Effector CD8-positive, alpha-beta T cell (primary cell): ENCODE measurements around the gene DNAJB8.

Source experiments
- DNase-seq: peaks from one replicate; lab custom pipeline; 2025; lab: John Stamatoyannopoulos, UW

DNAJB8 gene

DNA sequence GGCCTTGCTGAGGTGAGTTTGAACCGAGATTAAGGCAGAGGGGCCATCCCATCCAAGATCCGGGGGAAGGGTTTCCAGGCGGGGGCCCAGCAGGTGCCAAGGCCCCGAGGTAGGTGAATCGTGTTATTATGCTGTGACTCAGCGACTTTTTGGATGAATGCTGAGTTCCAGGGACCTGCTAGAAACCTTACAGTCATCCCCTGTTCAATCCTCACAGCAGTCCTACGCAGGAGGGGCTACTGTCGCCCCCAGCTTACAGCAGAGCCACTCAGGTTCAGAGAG lies 40.9 kb downstream of the DNAJB8 start:
- no peak for DNase-seq

- DNase-seq, result no peak
These were observed 41.4 kb downstream of the DNAJB8 start for GRCh38 chr3:128425142-128425845.

DNA sequence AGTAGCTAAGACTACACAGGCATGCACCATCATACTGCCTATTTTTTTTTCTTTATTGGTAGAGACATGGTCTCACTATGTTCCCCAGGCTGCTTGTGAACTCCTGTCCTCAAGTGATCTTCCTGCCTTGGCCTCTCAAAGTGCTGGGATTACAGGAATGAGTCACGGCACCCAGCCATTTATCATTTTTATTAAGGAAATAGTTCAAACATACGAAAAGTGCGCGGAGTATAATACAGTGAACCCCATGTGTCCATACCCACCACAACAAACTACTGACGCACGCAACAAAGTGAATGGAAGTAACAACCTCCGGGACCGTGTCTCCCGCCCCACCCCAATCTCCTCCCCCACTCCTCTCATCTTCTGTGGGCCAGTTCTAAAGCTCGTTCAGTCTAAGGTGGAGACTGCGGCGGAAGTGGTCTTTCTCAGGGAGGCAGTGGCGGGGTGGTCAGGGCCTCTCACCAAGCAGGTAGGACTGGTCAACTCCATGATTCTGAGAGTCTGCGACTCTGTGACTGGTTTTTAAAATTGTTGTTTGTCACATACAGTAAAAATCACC lies 42.1 kb downstream of the DNAJB8 start:
- no peak for DNase-seq

- DNase-seq, result no peak
These were observed 43.1 kb downstream of the DNAJB8 start for GRCh38 chr3:128423525-128424147.

- no peak for DNase-seq
These were observed 43.7 kb downstream of the DNAJB8 start for GRCh38 chr3:128422762-128423524.

DNA sequence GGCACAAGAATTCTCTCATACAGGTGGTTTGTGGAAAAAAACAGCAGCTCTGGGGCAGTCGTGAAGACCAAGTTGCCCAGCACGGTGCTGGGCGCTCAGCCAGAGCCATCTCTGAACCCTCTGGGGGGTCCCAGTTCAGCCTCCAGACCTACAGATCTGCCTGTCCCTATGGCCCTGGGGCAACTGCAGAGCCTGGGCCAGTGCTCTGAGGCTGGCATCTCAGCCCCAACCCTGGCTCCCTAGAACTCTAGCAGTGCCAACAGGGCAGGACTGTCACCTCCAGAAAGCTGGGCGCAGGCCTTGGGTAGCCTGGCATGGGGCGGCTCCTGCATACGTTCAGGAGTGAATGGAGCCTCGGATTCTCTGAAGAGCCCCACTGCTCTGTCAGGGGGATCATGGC lies 44.7 kb downstream of the DNAJB8 start:
- no peak for DNase-seq

GRCh38 chr3:128421439-128421836 lies 45.3 kb downstream of the DNAJB8 start:
- no peak for DNase-seq

- DNase-seq, result no peak
These were observed 45.8 kb downstream of the DNAJB8 start for GRCh38 chr3:128420720-128421438.

DNA sequence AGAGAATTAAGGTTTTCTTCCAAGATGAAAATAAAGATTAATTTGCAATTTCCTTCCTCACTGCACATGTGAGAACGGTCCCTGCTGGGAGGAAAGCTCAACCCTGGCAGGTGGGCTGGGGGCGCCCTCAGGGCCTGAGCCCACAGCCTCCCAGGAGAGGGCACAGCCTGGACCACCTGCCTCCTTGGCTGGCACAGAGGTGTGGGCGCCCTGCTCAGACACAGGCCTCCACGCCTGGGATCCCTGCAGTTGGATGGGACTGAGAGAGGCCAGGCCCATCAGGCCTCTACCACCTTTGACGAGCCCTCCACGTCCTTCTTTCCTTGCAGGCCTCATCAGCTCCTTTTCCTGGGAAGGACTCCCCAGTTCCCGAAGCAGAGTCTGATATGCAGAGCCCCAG lies 46.4 kb downstream of the DNAJB8 start:
- no peak for DNase-seq

DNA sequence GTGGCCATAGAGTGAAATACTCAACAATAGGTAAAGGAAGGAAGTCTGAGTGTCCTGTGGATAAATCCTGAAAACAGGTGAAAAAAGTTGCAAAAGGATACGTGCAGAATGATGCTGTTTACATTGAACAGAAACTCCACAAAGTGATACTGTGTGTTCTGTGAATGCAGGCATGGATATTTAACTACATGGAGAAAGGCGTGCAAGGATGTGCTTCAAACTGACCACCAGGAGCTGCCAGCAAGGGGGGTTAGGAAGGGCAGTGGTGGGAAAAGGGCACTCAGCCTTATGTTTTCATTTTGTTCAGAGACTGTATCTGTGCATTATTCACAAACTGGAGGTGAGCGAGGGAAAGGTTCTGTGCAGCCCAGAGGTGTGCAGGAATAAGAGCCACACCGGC lies 47.4 kb downstream of the DNAJB8 start:
- DNase-seq, result no peak

- DNase-seq, result no peak
These were observed 47.8 kb downstream of the DNAJB8 start for GRCh38 chr3:128418900-128419299.

DNA sequence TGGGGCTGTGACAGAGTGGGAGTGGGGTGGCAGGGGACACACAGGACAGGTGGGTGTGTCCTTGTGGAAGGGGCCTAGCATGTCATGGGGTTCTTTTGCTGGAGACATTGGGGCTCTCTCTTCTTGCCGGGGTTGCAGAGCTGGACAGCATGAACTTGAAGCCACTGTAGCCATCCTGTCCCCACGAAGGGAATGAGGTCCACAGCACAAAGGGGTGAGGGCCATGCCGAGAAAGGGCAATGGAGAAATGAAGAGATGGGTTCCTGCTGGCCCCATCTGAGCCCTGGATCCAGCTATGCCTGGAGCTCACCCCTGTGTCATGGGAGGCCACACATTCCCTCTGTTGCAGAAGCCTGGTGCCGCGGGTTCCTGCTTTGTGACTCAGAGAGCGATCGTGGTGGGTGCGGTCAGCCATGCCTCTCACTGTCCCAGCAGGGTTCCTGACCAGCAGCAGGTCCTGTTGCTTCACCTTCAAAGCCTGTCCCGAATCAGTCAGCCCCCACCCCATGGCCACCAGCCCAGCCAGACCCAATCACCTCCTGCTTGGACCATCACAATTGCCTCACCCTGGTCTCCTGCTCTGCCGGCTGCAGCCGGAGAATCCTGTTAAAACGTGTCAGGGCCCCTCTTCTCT lies 50.0 kb downstream of the DNAJB8 start:
- no peak for DNase-seq

DNA sequence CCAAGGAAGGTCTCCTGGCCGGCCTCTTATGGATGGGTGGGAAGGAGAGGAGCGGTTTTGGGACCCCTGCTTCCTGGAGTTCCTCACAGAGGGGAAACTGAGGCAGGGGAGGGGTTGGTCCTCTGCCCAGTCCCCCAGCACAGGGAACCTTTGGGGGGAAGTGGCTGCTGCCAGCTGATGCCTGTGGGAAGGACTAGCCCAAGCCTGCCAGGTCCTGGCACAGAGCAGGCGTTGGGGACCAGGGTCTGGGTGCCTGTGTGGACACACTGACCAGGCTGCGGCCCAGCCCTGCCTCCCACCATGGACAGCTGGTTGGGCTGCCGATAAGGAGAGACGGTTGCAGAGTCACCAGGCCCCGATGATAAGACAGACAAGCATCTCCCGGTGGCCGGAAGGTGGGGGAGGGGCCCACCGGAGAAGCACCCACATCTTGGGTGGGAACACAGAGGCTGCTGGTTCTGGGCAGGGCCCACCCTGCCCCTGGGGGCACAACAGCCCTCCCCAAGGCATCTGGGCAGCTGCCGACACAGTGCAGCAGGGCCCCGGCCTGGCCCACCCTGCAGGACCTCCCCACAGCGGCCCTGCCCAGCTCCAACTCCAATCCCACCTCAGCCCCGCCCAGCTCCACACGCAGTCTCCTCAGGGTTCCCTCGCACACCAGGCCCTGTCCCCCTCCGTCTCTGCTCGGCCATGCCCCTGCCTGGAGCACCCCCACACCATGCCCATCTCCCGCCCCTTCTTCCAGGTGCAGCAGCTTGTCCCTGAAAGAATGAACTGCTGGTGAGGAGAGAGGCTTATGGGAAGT lies 50.7 kb downstream of the DNAJB8 start:
- DNase-seq, result no peak

DNA sequence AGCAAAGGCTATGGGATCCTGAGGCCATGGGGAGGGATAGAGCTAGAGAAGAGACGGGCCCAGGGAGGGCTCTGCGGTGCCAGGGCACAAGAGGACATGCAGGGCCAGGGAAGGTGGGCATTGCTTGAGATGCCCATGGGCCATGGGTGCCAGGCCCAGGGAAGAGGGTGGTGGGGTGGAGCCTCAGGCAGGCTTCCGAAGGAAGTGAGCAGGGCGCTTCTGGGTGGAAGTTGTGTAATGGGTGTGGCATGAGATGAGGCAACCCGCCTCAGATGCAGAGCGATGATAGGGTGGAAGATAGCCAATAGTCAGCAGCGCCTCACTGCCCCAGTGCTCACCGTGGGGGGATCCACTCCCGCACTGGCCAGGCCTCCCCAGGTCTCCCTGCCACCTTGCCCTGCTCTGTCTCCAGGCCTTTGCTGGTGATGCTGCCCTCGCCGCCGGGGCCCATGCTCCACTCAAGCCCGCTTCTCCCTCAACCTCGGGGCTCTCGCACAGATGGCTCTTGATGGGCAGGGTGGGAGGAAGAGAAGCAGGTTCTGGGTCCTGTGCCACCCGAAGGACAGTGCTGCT lies 51.4 kb downstream of the DNAJB8 start:
- DNase-seq, result no peak

- no peak for DNase-seq
These were observed 53.1 kb downstream of the DNAJB8 start for GRCh38 chr3:128413413-128414205.

GRCh38 chr3:128413003-128413370 lies 53.7 kb downstream of the DNAJB8 start:
- no peak for DNase-seq
